MCF 10A (cell line): ENCODE measurements around the gene ARHGAP4. TPM values are rescaled to one million over a fixed set of nuclear protein-coding genes. Genes with fewer than 3 reads are reported as not detected.

Source experiments
- BruUV-seq: library from RNA; stranded (reverse); fragments of 400-500 nt; replicated peaks from 2 replicates; lab custom pipeline; 2021; lab: Mats Ljungman, UMichigan
- CTCF ChIA-PET: fragments of 300-600 bp; sonication (Branson Sonifier 250); formaldehyde crosslinking; extraction: SDS; loops from one replicate; lab custom pipeline; 2021; ENCODE audit warnings: antibody characterized with exemption, inconsistent platforms; lab: Yijun Ruan, JAX
- POLR2A ChIA-PET: fragments of 300-600, 350-650 bp; sonication (Branson Sonifier 250); formaldehyde crosslinking; extraction: SDS; loops from one replicate; lab custom pipeline; 2020; ENCODE audit warnings: antibody characterized with exemption, inconsistent platforms; lab: Yijun Ruan, JAX
- DNase-seq: peaks from one replicate; pipeline ENCODE4 v3.0.0-alpha.2; 2018; ENCODE audit not compliant: unreplicated experiment
- H3K27ac Mint-ChIP-seq: one replicate; pipeline ENCODE4 v1.8.0; 2022; ENCODE audit warnings: mild to moderate bottlenecking, low read depth, mixed read lengths; ENCODE audit not compliant: unreplicated experiment
- H3K27me3 Mint-ChIP-seq: one replicate; pipeline ENCODE4 v1.8.0; 2022; ENCODE audit warnings: mixed read lengths; ENCODE audit not compliant: insufficient read depth, unreplicated experiment
- H3K36me3 Mint-ChIP-seq: one replicate; pipeline ENCODE4 v1.8.0; 2022; ENCODE audit warnings: mild to moderate bottlenecking, moderate library complexity, mixed read lengths; ENCODE audit not compliant: insufficient read depth, unreplicated experiment
- H3K4me1 Mint-ChIP-seq: one replicate; pipeline ENCODE4 v1.8.0; 2022; ENCODE audit warnings: mixed read lengths; ENCODE audit not compliant: insufficient read depth, unreplicated experiment
- H3K4me3 Mint-ChIP-seq: one replicate; pipeline ENCODE4 v1.8.0; 2022; ENCODE audit warnings: mild to moderate bottlenecking, moderate library complexity, mixed read lengths; ENCODE audit not compliant: unreplicated experiment
- H3K9me3 Mint-ChIP-seq: one replicate; pipeline ENCODE4 v1.8.0; 2022; ENCODE audit warnings: mixed read lengths; ENCODE audit not compliant: unreplicated experiment
- intact Hi-C: fragments of 100-400 bp; cut with micrococcal nuclease; formaldehyde crosslinking; loops from 2 replicates; pipeline ENCODE4 v1.14.1; 2022
- total RNA-seq: library from RNA; stranded (reverse); gene quantifications from 2 replicates; pipeline ENCODE4 v1.2.3, GENCODE V29; 2022
- TF ChIP-seq, protein P1 (sequence below): fragments of 200-600 bp; IDR thresholded peaks from one replicate; pipeline ENCODE4 v1.8.0; 2022; ENCODE audit warnings: antibody characterized with exemption, mild to moderate bottlenecking; ENCODE audit not compliant: unreplicated experiment

ARHGAP4 gene
- total RNA-seq, 1 experiment from 2014 or later: 2.3 TPM

DNA sequence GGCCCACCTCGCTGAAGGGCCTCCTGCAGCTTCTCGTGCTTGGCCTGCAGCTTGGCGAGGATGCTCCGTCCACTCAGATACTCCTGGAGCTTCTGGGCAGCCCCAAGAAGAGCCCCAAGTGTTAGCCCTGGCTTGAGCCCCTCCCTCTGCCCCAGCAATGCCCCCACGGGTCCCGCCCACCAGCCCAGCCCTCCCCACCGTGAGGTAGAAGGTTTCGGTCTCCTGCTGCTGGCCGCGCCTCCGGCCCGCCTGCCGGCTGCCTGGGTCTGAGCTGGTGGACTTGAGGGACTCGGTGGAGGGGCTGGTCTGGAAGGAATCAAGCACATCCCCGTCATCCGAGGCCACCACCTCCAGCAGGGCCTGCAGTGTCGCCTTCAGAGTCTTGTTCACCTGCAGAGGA is 12.9 kb downstream of the ARHGAP4 start:
- Mint-ChIP-seq H3K4me3 (no peak overlapping the region), H3K27me3 (peaks cover 39% of the 10 kb centered on the region), H3K36me3 (no peaks in the 10 kb centered on the region), H3K4me1 (peaks cover 8% of the 10 kb centered on the region), H3K27ac (no peak overlapping the region), H3K9me3 (no peaks in the 10 kb centered on the region)
- BruUV-seq: no TSS peak
- TF ChIP-seq, protein P1, sequence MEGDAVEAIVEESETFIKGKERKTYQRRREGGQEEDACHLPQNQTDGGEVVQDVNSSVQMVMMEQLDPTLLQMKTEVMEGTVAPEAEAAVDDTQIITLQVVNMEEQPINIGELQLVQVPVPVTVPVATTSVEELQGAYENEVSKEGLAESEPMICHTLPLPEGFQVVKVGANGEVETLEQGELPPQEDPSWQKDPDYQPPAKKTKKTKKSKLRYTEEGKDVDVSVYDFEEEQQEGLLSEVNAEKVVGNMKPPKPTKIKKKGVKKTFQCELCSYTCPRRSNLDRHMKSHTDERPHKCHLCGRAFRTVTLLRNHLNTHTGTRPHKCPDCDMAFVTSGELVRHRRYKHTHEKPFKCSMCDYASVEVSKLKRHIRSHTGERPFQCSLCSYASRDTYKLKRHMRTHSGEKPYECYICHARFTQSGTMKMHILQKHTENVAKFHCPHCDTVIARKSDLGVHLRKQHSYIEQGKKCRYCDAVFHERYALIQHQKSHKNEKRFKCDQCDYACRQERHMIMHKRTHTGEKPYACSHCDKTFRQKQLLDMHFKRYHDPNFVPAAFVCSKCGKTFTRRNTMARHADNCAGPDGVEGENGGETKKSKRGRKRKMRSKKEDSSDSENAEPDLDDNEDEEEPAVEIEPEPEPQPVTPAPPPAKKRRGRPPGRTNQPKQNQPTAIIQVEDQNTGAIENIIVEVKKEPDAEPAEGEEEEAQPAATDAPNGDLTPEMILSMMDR: no peak
- CTCF ChIA-PET: interaction anchor here (0.9 to 5.0 kb wide), 2 partner anchors 9 to 150 kb away, joined by 3 to 31 read pairs; no protein-coding TSS in a partner anchor
- intact Hi-C loops: no loop called here
- DNase-seq: no peak
- POLR2A ChIA-PET: no interaction called here

DNA sequence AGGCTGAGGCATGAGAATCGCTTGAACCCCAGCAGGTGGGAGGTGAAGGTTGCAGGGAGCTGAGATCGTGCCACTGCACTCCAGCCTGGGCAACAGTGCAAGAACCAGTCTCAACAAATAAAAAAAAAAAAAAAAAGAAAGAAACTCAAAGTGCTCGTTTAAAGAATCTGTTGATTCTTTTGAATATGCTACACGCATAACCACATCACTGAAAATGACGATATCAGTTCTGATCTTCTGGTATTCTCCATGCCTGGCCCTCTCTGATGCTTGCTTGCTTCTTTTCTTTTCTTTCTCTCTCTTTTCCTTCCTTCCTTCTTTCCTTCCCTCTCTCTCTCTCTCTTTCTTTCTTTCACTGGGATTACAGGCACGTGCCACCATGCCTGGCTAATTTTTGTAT is 14.3 kb downstream of the ARHGAP4 start:
- TF ChIP-seq, protein P1: no peak
- Mint-ChIP-seq H3K27me3 (peaks cover 28% of the 10 kb centered on the region), H3K36me3 (no peaks in the 10 kb centered on the region), H3K4me3 (no peak overlapping the region), H3K9me3 (no peaks in the 10 kb centered on the region), H3K27ac (no peak overlapping the region), H3K4me1 (no peaks in the 10 kb centered on the region)
- BruUV-seq: no TSS peak
- ChIA-PET CTCF (interaction anchor here (0.9 to 5.0 kb wide), 2 partner anchors 10 to 13 kb away, joined by 3 to 31 read pairs; no protein-coding TSS in a partner anchor), POLR2A (interaction anchor here (0.5 kb wide), 1 partner anchor 210 kb away, joined by 3 read pairs; no protein-coding TSS in a partner anchor)
- intact Hi-C loops: no loop called here
- no peak for DNase-seq

DNA sequence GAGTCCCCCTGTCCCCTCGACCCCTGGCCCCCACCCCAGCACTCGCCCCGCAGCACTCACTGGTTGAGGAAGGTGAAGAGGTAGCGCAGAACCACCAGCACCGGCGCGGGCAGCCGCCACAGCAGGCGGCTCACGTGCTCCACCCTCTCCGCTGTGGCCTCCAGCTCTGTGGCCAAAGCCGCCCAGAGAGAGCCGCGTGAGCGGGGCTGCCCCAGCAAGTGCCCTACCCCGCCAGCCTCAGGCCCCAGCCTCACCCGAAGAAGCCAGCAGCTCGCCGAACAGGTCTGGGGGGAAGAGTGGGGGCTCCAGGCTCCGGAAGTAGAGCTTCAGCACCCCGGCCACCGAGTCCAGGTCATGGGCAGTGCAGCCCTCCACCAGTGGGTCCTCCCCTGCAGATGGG is 15.6 kb downstream of the ARHGAP4 start:
- POLR2A ChIA-PET: interaction anchor here (0.6 to 1.0 kb wide), 2 partner anchors 12 to 35 kb away, joined by 3 read pairs; no protein-coding TSS in a partner anchor
- intact Hi-C loops: no loop called here
- no peaks in the 10 kb centered on the region for H3K9me3 Mint-ChIP-seq

DNA sequence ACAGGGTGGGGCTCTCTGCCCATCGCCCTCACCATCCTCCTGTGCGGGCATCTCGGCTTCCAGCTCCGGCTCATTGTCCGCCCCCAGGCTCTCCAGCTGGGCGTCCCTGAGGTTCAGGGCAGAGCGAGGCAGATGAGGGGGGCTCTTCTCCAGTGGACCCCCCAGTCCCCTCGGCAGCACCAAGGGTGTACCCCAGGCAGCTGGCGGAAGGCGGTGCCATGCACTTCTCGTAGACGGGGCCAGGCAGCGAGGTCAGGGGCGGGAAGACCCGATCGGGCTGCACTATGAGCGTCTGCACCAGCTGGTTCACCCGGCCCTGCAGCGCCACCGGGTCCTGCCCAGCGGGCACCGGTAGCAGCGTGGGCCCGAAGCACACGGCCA is 16.1 kb downstream of the ARHGAP4 start:
- TF ChIP-seq, protein P1: no peak
- ChIA-PET CTCF (interaction anchor here (1.0 to 5.0 kb wide), 3 partner anchors 12 to 86 kb away, joined by 4 to 31 read pairs (median 4); no protein-coding TSS in a partner anchor), POLR2A (interaction anchor here (0.6 kb wide), 1 partner anchor 36 kb away, joined by 3 read pairs; no protein-coding TSS in a partner anchor)
- Mint-ChIP-seq H3K9me3 (no peaks in the 10 kb centered on the region), H3K4me3 (no peak overlapping the region), H3K27ac (no peak overlapping the region), H3K27me3 (peaks cover 14% of the 10 kb centered on the region), H3K4me1 (no peaks in the 10 kb centered on the region), H3K36me3 (no peaks in the 10 kb centered on the region)
- intact Hi-C loops: no loop called here
- no TSS peak for BruUV-seq
- no peak for DNase-seq

More for the DNA sequence above, 15.6 kb downstream of the ARHGAP4 start:
- TF ChIP-seq, protein P1: no peak
- BruUV-seq: no TSS peak
- Mint-ChIP-seq H3K27me3 (peaks cover 14% of the 10 kb centered on the region), H3K36me3 (no peaks in the 10 kb centered on the region), H3K4me3 (no peak overlapping the region), H3K27ac (no peak overlapping the region), H3K4me1 (no peaks in the 10 kb centered on the region)
- no peak for DNase-seq
- CTCF ChIA-PET: interaction anchor here (0.6 to 5.0 kb wide), 4 partner anchors 12 to 249 kb away, joined by 4 to 31 read pairs (median 4); no protein-coding TSS in a partner anchor
